Central memory CD8-positive, alpha-beta T cell (primary cell): Measurements from ENCODE around the gene ZNF507.
A peak's percentile ranks its signal among the peaks of the same experiment; 100 is the strongest.
"Not testable (repeated sequence)": the region's sequence is repeated elsewhere in the genome, so short reads cannot be mapped to it uniquely, and the experiment has no call there.

Experiments used
- ATAC-seq: fragments of 150-1000 bp; cut with Tn5 transposase; replicated peaks from 2 replicates; pipeline ENCODE4 v1.10.0; 2022; ENCODE audit warnings: mild to moderate bottlenecking, moderate FRiP score, moderate number of reproducible peaks; ENCODE audit not compliant: poor library complexity, severe bottlenecking; ENCODE audit errors: extremely low read depth
- DNase-seq, 2 donors: peaks; one replicate each; pipeline ENCODE4 v3.0.0; 2021; ENCODE audit warnings: low spot score in 2 of 2
- H3K27ac Mint-ChIP-seq: one replicate; pipeline ENCODE4 v1.8.0; 2022; ENCODE audit warnings: low read depth, mild to moderate bottlenecking, moderate library complexity, mixed read lengths
- H3K27me3 Mint-ChIP-seq: one replicate; pipeline ENCODE4 v1.8.0; 2022; ENCODE audit warnings: mixed read lengths
- H3K36me3 Mint-ChIP-seq: one replicate; pipeline ENCODE4 v1.8.0; 2022; ENCODE audit warnings: mild to moderate bottlenecking, moderate library complexity, mixed read lengths; ENCODE audit not compliant: insufficient read depth
- H3K4me1 Mint-ChIP-seq: one replicate; pipeline ENCODE4 v1.8.0; 2022; ENCODE audit warnings: mixed read lengths
- H3K4me3 Mint-ChIP-seq: one replicate; pipeline ENCODE4 v1.8.0; 2022; ENCODE audit warnings: mild to moderate bottlenecking, moderate library complexity, mixed read lengths
- H3K9me3 Mint-ChIP-seq: one replicate; pipeline ENCODE4 v1.8.0; 2022; ENCODE audit warnings: mixed read lengths

Gene ZNF507

DNA sequence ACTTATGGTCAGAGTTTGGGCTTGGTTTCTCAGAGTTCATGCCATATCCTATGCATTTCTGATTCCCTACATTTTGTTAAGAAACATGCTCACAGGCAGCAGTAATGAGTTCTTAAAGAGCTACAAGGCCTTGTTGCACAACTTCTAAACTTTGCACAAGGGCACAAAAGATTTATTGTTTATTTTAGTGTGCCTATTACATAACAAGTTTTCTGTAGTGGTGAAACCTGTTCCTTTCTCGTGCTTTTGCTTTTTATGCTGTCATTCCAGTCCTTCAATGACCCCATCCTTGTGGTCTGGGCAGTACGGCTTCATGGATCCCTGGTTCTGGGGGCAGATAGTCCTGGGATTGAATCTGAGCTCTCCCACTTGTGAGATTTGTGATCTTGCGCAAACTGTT is 17.8 kb downstream of the ZNF507 start:
- Mint-ChIP-seq H3K36me3 (peaks cover 56% of the 10 kb centered on the region), H3K4me1 (peaks cover 66% of the 10 kb centered on the region), H3K9me3 (no peaks in the 10 kb centered on the region), H3K27me3 (no peaks in the 10 kb centered on the region), H3K27ac (no peak overlapping the region), H3K4me3 (no peak overlapping the region)
- no peak for ATAC-seq
- no peak for DNase-seq

DNA sequence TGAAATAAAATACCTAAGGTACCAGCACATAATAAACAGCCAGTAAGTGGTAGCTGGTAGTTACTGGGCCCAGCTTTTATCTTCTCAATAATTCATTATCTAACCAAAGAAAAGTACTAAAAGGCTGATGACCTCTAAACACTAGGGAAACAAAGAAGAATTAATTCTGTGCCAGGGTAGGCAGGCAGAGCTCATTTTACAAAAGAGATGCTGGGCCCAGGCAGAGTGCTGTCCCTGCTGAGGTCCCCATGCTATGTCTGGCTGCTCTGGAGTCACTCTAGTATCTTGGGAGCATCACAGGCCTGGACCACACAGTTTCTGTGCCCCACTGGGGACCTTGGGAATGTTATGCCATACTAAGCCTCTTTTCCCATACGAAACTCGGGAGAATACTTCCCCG is 18.2 kb downstream of the ZNF507 start:
- H3K36me3 Mint-ChIP-seq, result peaks cover 54% of the 10 kb centered on the region
- no peak overlapping the region for H3K4me3 Mint-ChIP-seq
- DNase-seq (no peak), ATAC-seq (no peak)
- H3K27ac Mint-ChIP-seq, result no peak overlapping the region
- H3K9me3 Mint-ChIP-seq, result no peaks in the 10 kb centered on the region
- H3K27me3 Mint-ChIP-seq, result no peaks in the 10 kb centered on the region
- peaks cover 71% of the 10 kb centered on the region for H3K4me1 Mint-ChIP-seq

DNA sequence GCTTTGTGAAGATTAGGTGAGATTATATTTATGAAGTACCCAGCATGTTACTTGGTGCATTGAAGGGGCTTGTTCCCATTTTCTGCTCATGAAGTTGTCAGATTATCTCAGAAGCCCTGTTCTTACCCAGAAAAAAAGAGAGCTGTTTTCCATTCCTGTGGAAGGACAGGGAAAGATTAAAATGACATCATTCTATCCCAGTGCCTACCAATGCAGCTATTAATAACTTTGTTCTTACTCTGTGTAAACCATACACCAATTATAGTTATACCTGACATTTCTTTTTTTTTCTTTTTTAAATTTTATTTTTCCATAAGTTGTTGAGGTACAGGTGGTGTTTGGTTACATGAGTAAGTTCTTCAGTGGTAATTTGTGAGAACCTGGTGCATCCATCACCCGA is 18.6 kb downstream of the ZNF507 start:
- H3K9me3 Mint-ChIP-seq, result no peaks in the 10 kb centered on the region
- H3K27ac Mint-ChIP-seq, result no peak overlapping the region
- H3K4me1 Mint-ChIP-seq, result peaks cover 72% of the 10 kb centered on the region
- no peak overlapping the region for H3K4me3 Mint-ChIP-seq
- H3K27me3 Mint-ChIP-seq, result no peaks in the 10 kb centered on the region
- ATAC-seq, result no peak
- no peak for DNase-seq
- H3K36me3 Mint-ChIP-seq, result peaks cover 56% of the 10 kb centered on the region

DNA sequence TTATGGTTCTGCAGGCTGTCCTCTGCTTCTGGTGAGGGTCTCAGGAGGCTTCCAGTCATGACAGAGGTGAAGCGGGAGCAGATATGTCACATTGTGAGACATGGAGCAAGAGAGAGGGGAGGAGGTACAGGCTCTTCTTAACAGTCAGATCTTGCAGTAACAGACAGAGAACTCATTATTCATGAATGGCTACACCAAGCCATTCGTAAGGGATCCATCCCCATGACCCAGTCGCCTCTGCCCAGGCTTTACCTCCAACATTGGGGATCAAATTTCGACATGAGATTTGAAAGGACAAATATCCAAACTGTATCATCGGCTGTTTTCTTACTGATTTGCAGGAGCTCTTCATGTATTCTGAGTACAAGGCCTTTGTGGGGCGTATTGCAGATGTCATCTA is 21.7 kb downstream of the ZNF507 start:
- DNase-seq, result no peak
- no peak for ATAC-seq
- Mint-ChIP-seq H3K4me3 (no peak overlapping the region), H3K9me3 (no peaks in the 10 kb centered on the region), H3K36me3 (peaks cover 58% of the 10 kb centered on the region), H3K4me1 (peaks cover 82% of the 10 kb centered on the region), H3K27me3 (no peaks in the 10 kb centered on the region), H3K27ac (no peak overlapping the region)

DNA sequence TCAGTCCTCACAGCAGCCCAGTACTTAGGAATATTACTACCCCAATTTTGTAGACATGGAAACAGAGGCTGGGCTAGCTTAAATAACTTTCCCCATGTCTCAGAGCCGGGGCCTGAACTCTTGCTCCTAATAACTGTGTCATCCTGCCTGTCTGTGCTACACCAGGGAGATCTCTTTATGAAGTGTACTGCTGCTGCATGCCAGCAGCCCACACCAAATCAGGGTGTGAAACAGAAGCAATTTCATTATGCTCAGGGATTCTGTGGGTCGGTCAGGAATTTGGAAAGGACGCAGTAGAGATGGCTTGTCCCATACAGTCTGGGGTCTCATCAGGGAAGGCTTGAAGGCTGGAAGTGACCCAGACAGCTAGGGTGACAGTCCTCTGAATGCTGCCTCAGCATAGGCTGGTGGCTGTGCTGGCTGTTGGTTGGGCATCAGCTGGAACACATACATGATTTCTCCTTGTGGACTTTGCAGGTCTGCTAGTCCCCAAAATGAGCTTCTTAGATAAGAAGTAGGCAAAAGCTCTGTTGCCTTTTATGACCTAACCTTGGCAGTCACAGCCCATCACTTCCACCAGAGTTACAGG is 22.6 kb downstream of the ZNF507 start:
- DNase-seq (no peak), ATAC-seq (no peak)
- Mint-ChIP-seq H3K27me3 (no peaks in the 10 kb centered on the region), H3K9me3 (no peaks in the 10 kb centered on the region), H3K36me3 (peaks cover 62% of the 10 kb centered on the region), H3K4me1 (peaks cover 80% of the 10 kb centered on the region), H3K4me3 (no peak overlapping the region), H3K27ac (peak overlapping the region; percentile 53)

DNA sequence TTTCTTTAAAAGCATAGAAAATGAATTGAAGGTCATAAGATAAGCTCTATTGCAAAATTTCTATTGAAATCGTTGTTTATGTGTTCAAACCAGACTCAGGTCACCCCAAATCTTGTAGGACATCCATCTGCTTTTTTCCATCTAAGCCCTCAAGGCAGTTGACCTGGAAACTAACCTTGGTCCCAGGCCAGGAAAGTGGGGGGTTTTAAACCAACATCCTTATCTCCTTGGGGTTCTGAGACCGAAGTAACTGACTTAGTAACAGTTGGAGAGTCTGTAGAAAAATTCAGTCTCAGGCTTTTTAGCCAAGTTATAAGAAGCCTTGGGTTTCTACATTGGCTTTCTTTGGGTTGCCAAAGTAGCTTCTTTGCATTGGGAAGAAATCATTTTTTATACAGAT is 23.4 kb downstream of the ZNF507 start:
- Mint-ChIP-seq H3K36me3 (peaks cover 57% of the 10 kb centered on the region), H3K9me3 (no peaks in the 10 kb centered on the region), H3K27me3 (no peaks in the 10 kb centered on the region), H3K27ac (peak overlapping the region; percentile 53), H3K4me1 (peaks cover 77% of the 10 kb centered on the region), H3K4me3 (no peak overlapping the region)
- DNase-seq (no peak), ATAC-seq (no peak)

DNA sequence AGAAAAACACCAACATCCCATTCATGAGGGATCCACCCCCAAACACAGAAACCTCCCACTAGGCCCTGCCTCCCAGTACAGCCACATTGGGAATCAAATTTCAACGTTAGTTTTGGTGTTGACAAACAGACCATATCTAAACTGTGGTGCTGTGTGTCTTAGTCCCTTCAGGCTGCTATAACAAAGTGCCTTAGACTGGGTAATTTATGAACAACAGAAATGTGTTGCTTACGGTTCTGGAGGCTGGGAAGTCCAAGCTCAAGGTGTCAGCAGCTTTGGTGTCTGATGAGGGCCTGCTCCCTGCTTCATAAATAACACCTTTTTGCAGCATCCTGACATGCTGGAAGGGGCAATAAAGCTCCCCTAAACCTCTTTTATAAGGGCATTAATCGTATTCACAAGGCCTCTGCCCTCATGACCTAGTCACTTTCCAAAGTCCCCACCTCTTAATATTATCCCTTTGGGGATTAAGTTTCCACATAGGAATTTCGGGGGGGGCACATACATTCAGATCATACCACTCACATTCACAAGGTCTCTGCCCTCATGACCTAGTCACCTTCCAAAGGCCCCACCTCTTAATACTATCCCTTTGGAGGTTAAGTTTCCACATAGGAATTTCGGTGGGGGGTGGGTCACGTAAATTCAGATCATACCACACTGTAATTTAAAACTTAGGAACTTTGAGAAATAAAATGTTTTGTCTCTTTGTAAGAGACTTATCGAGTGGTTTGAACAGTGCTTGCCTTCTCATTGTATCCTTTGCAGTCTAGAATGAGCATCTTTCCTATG is 27.5 kb downstream of the ZNF507 start:
- Mint-ChIP-seq H3K27ac (no peak overlapping the region), H3K4me3 (no peak overlapping the region), H3K4me1 (peaks cover 42% of the 10 kb centered on the region), H3K27me3 (no peaks in the 10 kb centered on the region), H3K36me3 (peaks cover 43% of the 10 kb centered on the region), H3K9me3 (no peaks in the 10 kb centered on the region)
- DNase-seq, result no peak
- no peak for ATAC-seq

DNA sequence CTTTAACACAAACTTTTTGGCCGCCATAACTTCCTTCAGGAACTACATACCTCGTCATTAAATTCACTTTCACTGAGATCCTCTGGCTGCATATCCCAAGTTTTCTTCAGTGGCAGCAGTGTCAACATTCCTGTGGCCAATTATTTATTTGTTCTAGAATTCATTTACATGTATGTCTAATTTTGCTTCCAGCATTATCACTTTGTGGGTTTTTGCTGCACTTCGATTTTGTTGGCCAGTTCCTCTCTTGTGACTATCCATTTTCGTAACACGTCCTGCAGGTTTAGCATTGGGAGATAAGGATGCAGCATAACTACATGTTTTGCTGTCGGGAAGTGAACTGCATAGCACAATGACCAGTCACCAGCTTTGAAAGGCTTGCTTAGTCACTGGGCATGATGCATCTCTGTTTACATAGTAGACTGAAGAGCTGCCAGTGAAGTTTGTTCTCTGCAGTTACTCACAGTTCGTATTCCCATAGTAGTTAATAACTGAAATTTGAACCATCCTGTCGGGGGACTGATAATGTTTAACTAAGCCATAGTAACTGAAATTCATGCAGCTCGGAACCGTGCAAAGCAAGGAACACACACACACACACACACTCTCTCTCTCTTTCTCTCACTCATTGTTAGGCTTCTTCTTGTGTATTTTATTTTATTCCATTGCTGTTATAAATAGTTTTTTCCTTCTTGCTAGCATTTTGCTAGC is 28.3 kb downstream of the ZNF507 start:
- Mint-ChIP-seq H3K9me3 (no peaks in the 10 kb centered on the region), H3K27ac (no peak overlapping the region), H3K4me1 (peaks cover 35% of the 10 kb centered on the region), H3K36me3 (peaks cover 42% of the 10 kb centered on the region), H3K4me3 (no peak overlapping the region), H3K27me3 (no peaks in the 10 kb centered on the region)
- DNase-seq (no peak), ATAC-seq (no peak)

DNA sequence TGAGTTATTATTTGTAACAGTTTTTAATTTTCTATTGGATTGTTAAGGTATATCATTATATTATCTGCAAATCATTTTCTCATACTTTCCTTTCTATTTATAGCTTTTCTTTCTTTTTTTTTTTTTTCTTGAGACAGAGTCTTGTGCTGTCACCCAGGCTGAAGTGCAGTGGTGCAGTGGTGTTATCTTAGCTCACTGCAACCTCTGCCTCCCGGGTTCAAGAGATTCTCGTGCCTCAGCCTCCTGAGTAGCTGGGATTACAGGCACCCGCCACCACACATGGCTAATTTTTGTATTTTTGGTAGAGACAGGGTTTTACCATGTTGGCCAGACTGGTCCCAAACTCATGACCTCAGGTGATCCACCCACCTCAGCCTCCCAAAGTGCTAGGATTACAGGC is 29.0 kb downstream of the ZNF507 start:
- H3K4me3 Mint-ChIP-seq, DNase-seq, H3K27me3 Mint-ChIP-seq, H3K27ac Mint-ChIP-seq, ATAC-seq, H3K9me3 Mint-ChIP-seq: not testable (repeated sequence)
- Mint-ChIP-seq H3K4me1 (peaks cover 31% of the 10 kb centered on the region), H3K36me3 (peaks cover 42% of the 10 kb centered on the region)

DNA sequence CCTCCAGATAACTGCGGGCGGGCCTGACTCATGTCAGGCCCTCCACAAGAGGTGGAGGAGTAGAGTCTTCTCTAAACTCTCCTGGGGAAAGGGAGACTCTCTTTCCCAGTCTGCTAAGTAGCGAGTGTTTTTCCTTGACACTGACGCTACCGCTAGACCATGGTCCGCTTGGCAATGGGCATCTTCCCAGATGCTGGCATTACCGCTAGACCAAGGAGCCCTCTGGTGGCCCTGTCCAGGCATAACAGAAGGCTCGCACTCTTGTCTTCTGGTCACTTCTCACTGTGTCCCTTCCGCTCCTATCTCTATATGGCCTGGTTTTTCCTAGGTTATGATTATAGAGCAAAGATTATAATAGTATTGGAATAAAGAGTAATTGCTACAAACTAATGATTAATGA is 31.7 kb downstream of the ZNF507 start:
- Mint-ChIP-seq H3K36me3 (peaks cover 36% of the 10 kb centered on the region), H3K4me1 (peaks cover 15% of the 10 kb centered on the region)
- H3K4me3 Mint-ChIP-seq, H3K27me3 Mint-ChIP-seq, H3K27ac Mint-ChIP-seq, ATAC-seq, H3K9me3 Mint-ChIP-seq, DNase-seq: not testable (repeated sequence)

DNA sequence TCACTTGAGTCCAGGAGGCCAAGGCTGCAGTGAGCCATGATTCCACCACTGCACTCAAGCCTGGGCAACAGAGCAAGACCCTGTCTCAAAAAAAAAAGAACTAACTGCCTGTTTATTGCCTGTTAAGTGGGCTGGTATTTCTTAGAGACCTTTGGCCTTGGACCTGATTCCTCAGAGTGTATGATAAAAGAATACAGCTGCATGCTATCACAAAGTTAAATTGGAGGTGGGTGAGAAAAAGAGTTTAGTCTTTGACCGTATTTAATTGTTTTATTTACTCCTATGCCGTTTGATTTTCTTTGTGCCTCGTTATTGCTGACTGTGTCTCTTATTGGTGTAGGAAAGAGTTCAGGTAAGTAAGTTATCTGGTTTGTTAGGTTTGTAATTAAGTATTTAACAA is 34.9 kb downstream of the ZNF507 start:
- Mint-ChIP-seq H3K9me3 (no peaks in the 10 kb centered on the region), H3K27me3 (no peaks in the 10 kb centered on the region), H3K36me3 (peaks cover 43% of the 10 kb centered on the region), H3K27ac (no peak overlapping the region), H3K4me3 (no peak overlapping the region), H3K4me1 (peaks cover 6% of the 10 kb centered on the region)
- no peak for ATAC-seq
- DNase-seq, result no peak

DNA sequence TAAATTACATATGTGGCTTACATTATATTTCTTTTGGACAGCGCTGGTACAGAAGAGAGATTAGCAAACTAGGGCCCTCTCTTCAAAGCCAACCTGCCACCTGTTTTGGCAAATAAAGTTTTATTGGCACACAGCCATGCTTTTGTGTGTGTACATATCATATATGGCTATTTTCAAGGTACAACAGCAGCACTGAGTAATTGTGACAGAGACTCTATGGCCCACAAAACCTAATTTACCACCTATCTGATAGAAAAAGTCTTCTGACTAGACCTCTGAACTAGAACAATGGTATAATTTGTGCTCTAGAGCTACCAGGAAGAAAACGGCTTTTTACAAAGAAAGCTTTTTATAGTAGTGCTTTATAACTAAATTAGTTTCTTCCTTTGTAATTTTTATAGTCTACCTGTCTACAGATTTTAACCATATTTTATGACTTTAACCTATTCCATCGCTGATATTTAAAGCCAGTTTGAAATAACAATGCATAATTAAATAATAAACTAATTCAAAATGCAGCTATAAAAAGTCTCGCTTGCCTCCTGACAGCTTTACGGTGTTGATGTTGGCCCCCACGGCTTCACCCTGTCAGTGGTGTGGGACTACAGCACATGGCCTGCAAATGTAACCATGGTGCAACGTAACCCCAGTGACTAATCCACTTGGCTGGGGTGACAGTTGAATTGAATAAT is 42.4 kb downstream of the ZNF507 start:
- Mint-ChIP-seq H3K9me3 (no peaks in the 10 kb centered on the region), H3K4me3 (no peak overlapping the region), H3K27me3 (no peaks in the 10 kb centered on the region), H3K4me1 (peaks cover 6% of the 10 kb centered on the region), H3K36me3 (peaks cover 11% of the 10 kb centered on the region), H3K27ac (no peak overlapping the region)
- no peak for ATAC-seq
- DNase-seq, result no peak
